Upper lobe of left lung (tissue), 4 donors: Measurements from ENCODE around the gene IKZF3.

ENCODE experiments used
- CTCF ChIP-seq, 6 experiments: fragments of 450-650 bp in 4 of 6; fragments of 200-600 bp in 2 of 6; sonication (generic) in 2 of 6; IDR thresholded peaks; one replicate each; pipeline ENCODE4 v1.5.1; 2016 to 2019; ENCODE audit warnings: antibody characterized with exemption in 6 of 6
- POLR2A ChIP-seq, 4 donors: fragments of 450-650 bp; IDR thresholded peaks; one replicate each; pipeline ENCODE4 v1.5.1; 2016 to 2017; ENCODE audit warnings: antibody characterized with exemption in 4 of 4, mild to moderate bottlenecking in 2 of 4
- POLR2AphosphoS5 ChIP-seq, 2 donors: sonication (generic); formaldehyde crosslinking; IDR thresholded peaks; one replicate each; pipeline ENCODE4 v1.5.1; 2017; ENCODE audit warnings: antibody characterized with exemption in 2 of 2

GRCh38 chr17:39871801-39872200 is 7.7 kb upstream of the IKZF3 start:
- TF ChIP-seq CTCF (IDR thresholded peaks at IDR 0.05) (no peak), POLR2A (IDR thresholded peaks at IDR 0.05) (no peak), POLR2AphosphoS5 (IDR thresholded peaks at IDR 0.05) (no peak)
